GM03348 (cell line): ENCODE data around the gene SCCPDH.
"Not testable (repeated sequence)": the region's sequence is repeated elsewhere in the genome, so short reads cannot be mapped to it uniquely, and the experiment has no call there.

Experiments
- DNase-seq: peaks from one replicate; pipeline ENCODE4 v3.0.0; 2012; ENCODE audit warnings: low spot score

The SCCPDH gene, protein sequence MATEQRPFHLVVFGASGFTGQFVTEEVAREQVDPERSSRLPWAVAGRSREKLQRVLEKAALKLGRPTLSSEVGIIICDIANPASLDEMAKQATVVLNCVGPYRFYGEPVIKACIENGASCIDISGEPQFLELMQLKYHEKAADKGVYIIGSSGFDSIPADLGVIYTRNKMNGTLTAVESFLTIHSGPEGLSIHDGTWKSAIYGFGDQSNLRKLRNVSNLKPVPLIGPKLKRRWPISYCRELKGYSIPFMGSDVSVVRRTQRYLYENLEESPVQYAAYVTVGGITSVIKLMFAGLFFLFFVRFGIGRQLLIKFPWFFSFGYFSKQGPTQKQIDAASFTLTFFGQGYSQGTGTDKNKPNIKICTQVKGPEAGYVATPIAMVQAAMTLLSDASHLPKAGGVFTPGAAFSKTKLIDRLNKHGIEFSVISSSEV

GRCh38 chr1:246724016-246724730 is at the start of gene SCCPDH:
Gene SCCPDH (plus strand): TSS chr1:246724409. CDS start chr1:246724423, 14 bp downstream.
- peak; percentile 97 for DNase-seq

DNA sequence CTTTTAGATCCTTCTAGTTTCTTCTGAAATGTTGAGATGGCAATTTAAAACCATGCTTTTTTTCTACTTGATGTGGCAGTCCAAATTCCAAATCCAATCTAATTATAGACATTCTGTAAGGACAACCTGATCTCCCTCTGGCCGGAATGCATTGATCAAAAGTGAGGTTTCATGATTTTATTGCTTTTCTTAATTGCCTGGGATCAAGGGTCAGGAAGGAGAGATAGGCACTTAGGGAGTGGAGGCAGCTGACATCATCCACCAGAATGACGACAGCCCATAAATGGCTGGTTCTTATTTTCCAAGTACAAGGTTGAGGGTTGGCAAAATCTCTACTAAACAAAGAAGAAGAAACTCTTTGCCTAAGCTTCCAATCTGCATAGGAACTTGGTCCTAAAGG is 46.4 kb upstream of the SCCPDH start:
- DNase-seq: no peak

GRCh38 chr1:246678816-246679793 is 45.1 kb upstream of the SCCPDH start:
- peak; percentile 30 for DNase-seq

- DNase-seq: no peak
Measured at GRCh38 chr1:246679794-246680177, 44.4 kb upstream of the SCCPDH start.

- no peak for DNase-seq
Measured at GRCh38 chr1:246680190-246680589, 44.0 kb upstream of the SCCPDH start.

- no peak for DNase-seq
Measured at GRCh38 chr1:246680696-246681130, 43.5 kb upstream of the SCCPDH start.

GRCh38 chr1:246681900-246682895 is 42.0 kb upstream of the SCCPDH start:
- no peak for DNase-seq

- no peak for DNase-seq
Measured at GRCh38 chr1:246683521-246683920, 40.7 kb upstream of the SCCPDH start.

- no peak for DNase-seq
Measured at GRCh38 chr1:246687002-246687401, 37.2 kb upstream of the SCCPDH start.

GRCh38 chr1:246689409-246690008 is 34.7 kb upstream of the SCCPDH start:
- DNase-seq: peak; percentile 93

DNA sequence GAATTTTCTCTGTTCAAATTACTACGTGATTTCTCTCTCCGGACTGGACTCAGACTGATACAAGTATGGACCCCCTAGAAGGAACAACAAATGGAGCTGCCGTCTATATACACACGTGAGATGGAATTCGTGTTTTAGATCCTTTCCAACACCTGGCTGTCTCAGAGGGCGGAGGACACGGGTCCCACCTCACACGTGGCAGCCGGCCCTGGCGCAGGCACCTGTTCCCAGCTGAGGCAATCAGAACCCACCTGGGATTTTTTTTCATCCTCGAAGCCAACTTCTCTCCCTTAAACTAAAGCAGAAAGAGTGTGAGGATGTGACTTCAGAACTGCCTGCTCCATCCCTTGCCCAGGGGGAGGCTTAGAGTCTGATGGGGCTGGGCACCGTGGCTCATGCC is 34.1 kb upstream of the SCCPDH start:
- DNase-seq: no peak

GRCh38 chr1:246691622-246692495 is 32.4 kb upstream of the SCCPDH start:
- DNase-seq: no peak

- not testable (repeated sequence) for DNase-seq
Measured at GRCh38 chr1:246694213-246694895, 29.9 kb upstream of the SCCPDH start.

DNA sequence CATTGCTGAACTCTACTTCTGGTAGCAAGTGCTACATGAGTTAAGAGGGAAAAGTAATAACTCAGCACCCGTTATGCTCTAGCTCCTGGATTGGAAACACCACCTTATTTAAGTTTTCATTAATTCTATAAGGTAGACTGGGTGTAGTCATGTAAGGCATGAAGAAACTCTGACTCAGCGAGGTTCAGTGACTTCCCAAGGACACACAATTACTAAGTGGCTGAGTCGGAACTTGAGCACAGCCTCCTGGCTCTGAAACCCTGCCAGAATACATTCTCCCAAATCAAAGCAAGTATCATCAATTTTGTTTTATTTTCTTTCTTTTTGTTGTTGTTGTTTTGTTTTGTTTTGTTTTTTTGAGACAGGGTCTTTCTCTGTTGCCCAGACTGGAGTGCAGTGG is 29.1 kb upstream of the SCCPDH start:
- no peak for DNase-seq

- DNase-seq: no peak
Measured at GRCh38 chr1:246695666-246696065, 28.5 kb upstream of the SCCPDH start.

DNA sequence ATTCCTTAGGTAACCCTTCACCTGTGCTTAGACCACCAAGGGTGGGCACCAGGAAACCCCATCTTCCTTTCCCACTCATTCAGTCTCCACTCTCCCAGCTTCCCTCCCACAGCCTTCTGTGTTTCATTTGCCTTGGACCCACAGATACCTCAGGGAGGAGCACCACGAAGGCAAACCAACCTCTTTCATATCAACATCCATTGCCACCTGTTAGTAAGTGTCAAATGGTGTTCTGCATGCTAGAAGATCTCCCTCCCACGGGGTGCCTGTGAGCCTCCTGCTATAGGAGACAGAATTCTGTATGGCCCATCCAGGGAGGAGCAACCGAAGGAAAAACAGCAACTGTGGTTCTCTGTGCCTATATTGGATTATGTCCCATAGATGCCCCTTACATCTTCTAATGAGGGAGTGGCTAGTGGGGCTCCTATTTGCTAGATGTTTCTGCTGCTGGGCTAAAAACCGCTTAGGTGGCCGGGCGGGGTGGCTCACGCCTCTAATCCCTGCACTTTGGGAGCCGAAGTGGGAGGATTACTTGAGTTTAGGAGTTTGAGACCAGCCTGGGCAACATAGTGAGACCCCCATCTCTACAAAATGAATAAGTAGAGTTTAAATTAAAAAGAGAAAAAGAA is 25.6 kb upstream of the SCCPDH start:
- DNase-seq: no peak

- peak; percentile 93 for DNase-seq
Measured at GRCh38 chr1:246699095-246699735, 25.0 kb upstream of the SCCPDH start.

GRCh38 chr1:246703581-246703980 is 20.6 kb upstream of the SCCPDH start:
- no peak for DNase-seq
